OCI-LY7 (cell line): ENCODE results near the gene IL15RA. TPM values are rescaled to one million over a fixed set of nuclear protein-coding genes. Genes with fewer than 3 reads are reported as not detected.

Source experiments
- BruUV-seq: library from RNA; stranded (reverse); fragments of 400-500 nt; replicated peaks from 2 replicates; lab custom pipeline; 2021; lab: Mats Ljungman, UMichigan
- CTCF ChIA-PET: fragments of 300-600 bp; sonication (Branson Sonifier 250); formaldehyde crosslinking; loops from one replicate; lab custom pipeline; 2022; ENCODE audit warnings: antibody characterized with exemption; ENCODE audit not compliant: unreplicated experiment; lab: Charles Lee
- POLR2A ChIA-PET: fragments of 300-600 bp; sonication (Branson Sonifier 250); formaldehyde crosslinking; loops from one replicate; lab custom pipeline; 2022; ENCODE audit warnings: antibody characterized with exemption; lab: Charles Lee
- DNase-seq: peaks from one replicate; pipeline ENCODE4 v3.0.0-alpha.2; 2015; ENCODE audit warnings: low spot score
- H2AFZ ChIP-seq: fragments of 200-600 bp; sonication (generic), shearing (Covaris generic); 2 replicates; pipeline ENCODE4 v1.6.1; 2014; ENCODE audit warnings: mild to moderate bottlenecking, antibody characterized with exemption, low read length, moderate library complexity
- H3K27ac ChIP-seq: fragments of 200-600 bp; sonication (generic); 2 replicates; pipeline ENCODE4 v1.5.1; 2014; ENCODE audit warnings: mixed run types, low read depth, mild to moderate bottlenecking, moderate library complexity, low read length, inconsistent platforms; ENCODE audit not compliant: poor library complexity, severe bottlenecking
- H3K36me3 ChIP-seq: fragments of 200-600 bp; sonication (generic); 2 replicates; pipeline ENCODE4 v1.6.1; 2014; ENCODE audit warnings: mild to moderate bottlenecking, antibody characterized with exemption, low read length, moderate library complexity, mixed read lengths; ENCODE audit not compliant: insufficient read depth
- H3K4me1 ChIP-seq: fragments of 200-600 bp; sonication (generic); 2 replicates; pipeline ENCODE4 v1.5.1; 2014; ENCODE audit warnings: mild to moderate bottlenecking, low read length; ENCODE audit not compliant: insufficient read depth, poor library complexity, severe bottlenecking
- H3K4me2 ChIP-seq: fragments of 200-600 bp; sonication (generic); 2 replicates; pipeline ENCODE4 v1.6.1; 2014; ENCODE audit warnings: mild to moderate bottlenecking, low read length
- H3K4me3 ChIP-seq: fragments of 200-600 bp; sonication (generic); 2 replicates; pipeline ENCODE4 v1.5.1; 2014; ENCODE audit warnings: mild to moderate bottlenecking, low read depth, low read length; ENCODE audit not compliant: poor library complexity, severe bottlenecking
- H3K79me2 ChIP-seq: fragments of 200-600 bp; sonication (generic); 2 replicates; pipeline ENCODE4 v1.6.1; 2016; ENCODE audit warnings: low read depth, mild to moderate bottlenecking, low read length, moderate library complexity, mixed read lengths; ENCODE audit not compliant: insufficient read depth
- H3K9me2 ChIP-seq: fragments of 200-600 bp; sonication (generic); 2 replicates; pipeline ENCODE4 v1.6.1; 2016; ENCODE audit warnings: mild to moderate bottlenecking, low read length, mixed read lengths; ENCODE audit not compliant: insufficient read depth
- H3K9me3 ChIP-seq: fragments of 200-600 bp; sonication (generic); 2 replicates; pipeline ENCODE4 v1.6.1; 2014; ENCODE audit warnings: mild to moderate bottlenecking, mixed run types, low read length, mixed read lengths
- H4K20me1 ChIP-seq: fragments of 200-600 bp; sonication (generic); 2 replicates; pipeline ENCODE4 v1.6.1; 2014; ENCODE audit warnings: mild to moderate bottlenecking, antibody characterized with exemption, low read length, moderate library complexity, mixed read lengths; ENCODE audit not compliant: insufficient read depth
- CTCF ChIP-seq: fragments of 200-600 bp; sonication (generic); conservative IDR thresholded peaks from 2 replicates; pipeline ENCODE4 v1.5.1; 2014; ENCODE audit warnings: mild to moderate bottlenecking, antibody characterized with exemption, low read length, moderate library complexity, mixed read lengths
- EZH2phosphoT487 ChIP-seq: fragments of 200-600 bp; sonication (generic); IDR thresholded peaks from 2 replicates; pipeline ENCODE4 v1.6.1; 2018; ENCODE audit warnings: low read depth, borderline replicate concordance, mild to moderate bottlenecking, mixed run types, antibody characterized with exemption, low read length, moderate library complexity, mixed read lengths
- intact Hi-C: fragments of 100-400 bp; cut with micrococcal nuclease; formaldehyde crosslinking; loops from one replicate; pipeline ENCODE4 v1.10.0; 2022; ENCODE audit not compliant: unreplicated experiment
- total RNA-seq, 2 experiments: library from RNA; depleted of rRNA in 1 of 2; stranded (reverse); fragments of >200 nt in 1 of 2; shearing (Covaris generic) in 1 of 2; gene quantifications; 2 replicates each; pipeline ENCODE4 v1.2.3, GENCODE V29; 2014 to 2022

IL15RA gene
- total RNA-seq, 2 experiments from 2014 or later, result 5.9 to 14.5 TPM

- Histone ChIP-seq H3K4me1 (peaks cover 12% of the 10 kb centered on the region), H3K4me2 (no peak overlapping the region), H3K79me2 (no peaks in the 10 kb centered on the region), H3K9me3 (no peaks in the 10 kb centered on the region), H3K27ac (no peak overlapping the region), H3K9me2 (no peaks in the 10 kb centered on the region), H3K36me3 (peaks cover 68% of the 10 kb centered on the region), H3K4me3 (no peak overlapping the region), H2AFZ (no peak overlapping the region), H4K20me1 (no peaks in the 10 kb centered on the region)
- POLR2A ChIA-PET, result no interaction called here
- BruUV-seq, result no TSS peak
- CTCF ChIA-PET, result no interaction called here
- no peak for DNase-seq
- TF ChIP-seq EZH2phosphoT487, result no peak
- no peak for TF ChIP-seq CTCF
- intact Hi-C loops, result no loop called here
These were observed 43.5 kb upstream of the IL15RA start for GRCh38 chr10:6020826-6021225.

- peak; percentile 37 for DNase-seq
- POLR2A ChIA-PET, result interaction anchor here (0.9 kb wide), 2 partner anchors 9 to 64 kb away, joined by 3 read pairs; no protein-coding TSS in a partner anchor
These were observed 42.5 kb upstream of the IL15RA start for GRCh38 chr10:6019796-6020195.

More at GRCh38 chr10:6019796-6020195, 42.5 kb upstream of the IL15RA start:
- BruUV-seq, result no TSS peak
- Histone ChIP-seq H3K27ac (peak overlapping the region; percentile 2), H3K4me1 (peaks cover 17% of the 10 kb centered on the region), H3K4me3 (no peak overlapping the region), H4K20me1 (no peaks in the 10 kb centered on the region), H3K4me2 (no peak overlapping the region), H3K9me2 (no peaks in the 10 kb centered on the region), H2AFZ (no peak overlapping the region), H3K36me3 (peaks cover 58% of the 10 kb centered on the region), H3K79me2 (no peaks in the 10 kb centered on the region), H3K9me3 (no peaks in the 10 kb centered on the region)
- intact Hi-C loops, result loop anchor here (10.0 kb wide), 1 partner anchor 385 kb away; no protein-coding TSS in a partner anchor
- CTCF ChIA-PET, result no interaction called here
- TF ChIP-seq EZH2phosphoT487 (no peak), CTCF (no peak)
